Measurements from ENCODE around the gene LSAMP. TPM values are rescaled to one million over a fixed set of nuclear protein-coding genes. Genes with fewer than 3 reads are reported as not detected.

The LSAMP gene
- total RNA-seq, 1 donor from 2014 or later, result 24.6 TPM

DNA sequence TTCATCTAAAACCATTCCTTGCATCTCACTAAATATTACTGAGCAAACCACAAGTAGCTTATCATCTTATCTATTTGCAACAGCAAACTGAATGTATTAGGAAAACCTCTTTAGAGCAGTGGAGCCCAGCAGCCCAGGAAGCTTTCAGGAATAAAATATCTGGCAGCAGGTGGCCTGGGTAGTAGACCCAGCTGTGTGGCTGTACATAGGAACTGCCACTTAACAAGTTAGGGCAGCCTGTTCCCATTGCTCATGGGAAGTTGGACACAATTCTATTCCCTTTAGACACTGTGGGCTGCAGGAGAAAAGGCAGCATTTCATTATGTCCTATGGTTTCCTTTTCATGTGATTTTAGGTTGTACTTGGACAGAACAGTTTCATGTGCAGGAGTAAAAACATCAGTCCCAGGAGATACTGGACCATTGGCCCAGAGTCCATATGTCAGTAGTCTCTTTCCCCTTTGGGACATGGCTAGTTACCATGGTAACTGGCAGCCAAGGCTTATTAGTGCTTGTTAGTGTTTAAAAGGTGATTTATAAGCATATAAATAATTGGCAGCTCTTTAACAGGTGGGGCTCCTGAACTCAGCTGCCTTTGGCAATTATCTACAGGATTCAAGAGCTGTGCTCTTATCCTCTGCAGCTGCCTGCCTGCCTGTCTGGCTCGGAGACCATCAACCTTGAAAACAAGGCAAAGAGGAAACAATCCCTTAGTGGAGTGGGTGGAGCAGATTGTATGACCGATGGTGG, 28.9 kb upstream of the LSAMP start:
- no peaks in the 10 kb centered on the region for H3K36me3 ChIP-seq
- H3K9me3 ChIP-seq, result no peaks in the 10 kb centered on the region
- H3K27ac ChIP-seq, result no peak overlapping the region
- DNase-seq (no peak), ATAC-seq (no peak)
- H3K4me3 ChIP-seq, result no peak overlapping the region
- no peaks in the 10 kb centered on the region for H3K27me3 ChIP-seq
- no peaks in the 10 kb centered on the region for H3K4me1 ChIP-seq
- intact Hi-C loops (cut with DNase I), result no loop called here
- TF ChIP-seq, protein P1, sequence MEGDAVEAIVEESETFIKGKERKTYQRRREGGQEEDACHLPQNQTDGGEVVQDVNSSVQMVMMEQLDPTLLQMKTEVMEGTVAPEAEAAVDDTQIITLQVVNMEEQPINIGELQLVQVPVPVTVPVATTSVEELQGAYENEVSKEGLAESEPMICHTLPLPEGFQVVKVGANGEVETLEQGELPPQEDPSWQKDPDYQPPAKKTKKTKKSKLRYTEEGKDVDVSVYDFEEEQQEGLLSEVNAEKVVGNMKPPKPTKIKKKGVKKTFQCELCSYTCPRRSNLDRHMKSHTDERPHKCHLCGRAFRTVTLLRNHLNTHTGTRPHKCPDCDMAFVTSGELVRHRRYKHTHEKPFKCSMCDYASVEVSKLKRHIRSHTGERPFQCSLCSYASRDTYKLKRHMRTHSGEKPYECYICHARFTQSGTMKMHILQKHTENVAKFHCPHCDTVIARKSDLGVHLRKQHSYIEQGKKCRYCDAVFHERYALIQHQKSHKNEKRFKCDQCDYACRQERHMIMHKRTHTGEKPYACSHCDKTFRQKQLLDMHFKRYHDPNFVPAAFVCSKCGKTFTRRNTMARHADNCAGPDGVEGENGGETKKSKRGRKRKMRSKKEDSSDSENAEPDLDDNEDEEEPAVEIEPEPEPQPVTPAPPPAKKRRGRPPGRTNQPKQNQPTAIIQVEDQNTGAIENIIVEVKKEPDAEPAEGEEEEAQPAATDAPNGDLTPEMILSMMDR (IDR thresholded peaks at IDR 0.05), result no peak

DNA sequence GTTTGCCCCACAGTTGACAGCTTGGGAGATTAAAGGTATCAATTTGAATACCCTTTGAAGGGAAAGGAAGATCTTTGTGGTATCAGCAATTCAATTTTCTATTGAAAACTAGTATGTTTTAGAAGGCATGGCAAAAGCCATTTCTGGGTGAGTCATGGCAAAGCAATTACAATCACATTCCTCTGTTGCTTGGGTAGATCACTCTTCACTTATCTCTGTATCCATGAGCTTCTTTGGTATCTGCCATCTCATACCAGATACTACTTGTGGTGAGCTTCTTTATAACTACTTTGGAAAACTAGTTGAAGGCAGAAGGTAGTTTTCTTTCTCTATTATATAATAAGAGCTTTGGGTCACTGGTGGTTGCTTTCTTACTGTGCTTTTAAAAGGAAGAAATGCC, 28.3 kb upstream of the LSAMP start:
- Histone ChIP-seq H3K27ac (no peak overlapping the region), H3K27me3 (no peaks in the 10 kb centered on the region), H3K4me1 (no peaks in the 10 kb centered on the region), H3K4me3 (no peak overlapping the region), H3K36me3 (no peaks in the 10 kb centered on the region), H3K9me3 (no peaks in the 10 kb centered on the region)
- ATAC-seq (no peak), DNase-seq (no peak)
- intact Hi-C loops (cut with DNase I), result no loop called here
- TF ChIP-seq, protein P1 (IDR thresholded peaks at IDR 0.05), result no peak

DNA sequence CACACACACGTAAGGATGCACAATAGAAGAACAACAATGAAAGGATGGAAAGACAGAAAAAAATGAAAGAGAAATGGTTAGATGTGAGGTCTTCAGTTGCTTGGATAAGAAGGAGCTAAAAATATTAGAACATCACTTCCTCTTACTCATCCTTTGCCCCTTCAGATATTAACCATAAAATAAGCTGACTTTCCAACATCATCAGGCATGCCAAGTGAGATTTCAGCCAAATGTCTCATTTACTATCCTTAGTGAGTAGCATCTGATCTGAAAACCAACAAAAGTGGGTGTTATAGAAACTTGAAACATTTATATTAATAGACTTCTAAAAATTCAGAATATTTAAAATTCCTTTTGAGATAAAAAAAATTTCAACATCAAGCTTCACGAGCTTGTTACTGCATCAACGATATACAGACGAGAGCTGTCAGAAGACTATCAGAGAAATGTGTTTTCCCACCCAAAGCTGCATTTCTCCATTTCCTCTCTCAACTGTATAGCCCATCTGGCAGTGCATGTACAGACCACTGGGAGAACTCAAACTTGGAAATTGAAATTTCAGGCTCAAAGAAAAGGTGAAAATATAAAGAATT, 25.4 kb upstream of the LSAMP start:
- ATAC-seq (no peak), DNase-seq (no peak)
- intact Hi-C loops (cut with DNase I), result no loop called here
- Histone ChIP-seq H3K4me3 (no peak overlapping the region), H3K27me3 (no peaks in the 10 kb centered on the region), H3K9me3 (no peaks in the 10 kb centered on the region), H3K4me1 (no peaks in the 10 kb centered on the region), H3K36me3 (no peaks in the 10 kb centered on the region), H3K27ac (no peak overlapping the region)
- TF ChIP-seq, protein P1 (IDR thresholded peaks at IDR 0.05), result no peak

DNA sequence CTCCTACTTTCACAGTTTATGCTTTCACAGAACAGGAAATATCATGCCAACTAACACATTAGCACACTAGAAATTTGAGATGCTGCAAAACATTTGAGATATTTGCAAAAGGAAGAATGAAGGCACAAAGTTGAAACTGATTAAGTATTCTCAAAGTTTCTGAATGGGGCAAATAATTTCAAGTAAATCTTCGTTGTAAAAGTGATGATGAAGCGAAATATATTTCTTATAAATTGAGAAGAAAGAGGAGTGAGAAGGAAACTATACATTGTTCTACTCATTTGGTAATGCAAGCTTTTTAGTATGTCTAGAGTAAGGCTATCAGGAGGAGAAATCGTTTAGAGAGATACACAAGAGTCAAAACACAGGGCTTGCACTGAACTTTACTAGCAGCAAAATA, 24.3 kb upstream of the LSAMP start:
- Histone ChIP-seq H3K36me3 (no peaks in the 10 kb centered on the region), H3K27ac (no peak overlapping the region), H3K4me1 (no peaks in the 10 kb centered on the region), H3K4me3 (no peak overlapping the region), H3K27me3 (no peaks in the 10 kb centered on the region), H3K9me3 (no peaks in the 10 kb centered on the region)
- DNase-seq (no peak), ATAC-seq (no peak)
- intact Hi-C loops (cut with DNase I), result no loop called here
- TF ChIP-seq, protein P1 (IDR thresholded peaks at IDR 0.05), result no peak

DNA sequence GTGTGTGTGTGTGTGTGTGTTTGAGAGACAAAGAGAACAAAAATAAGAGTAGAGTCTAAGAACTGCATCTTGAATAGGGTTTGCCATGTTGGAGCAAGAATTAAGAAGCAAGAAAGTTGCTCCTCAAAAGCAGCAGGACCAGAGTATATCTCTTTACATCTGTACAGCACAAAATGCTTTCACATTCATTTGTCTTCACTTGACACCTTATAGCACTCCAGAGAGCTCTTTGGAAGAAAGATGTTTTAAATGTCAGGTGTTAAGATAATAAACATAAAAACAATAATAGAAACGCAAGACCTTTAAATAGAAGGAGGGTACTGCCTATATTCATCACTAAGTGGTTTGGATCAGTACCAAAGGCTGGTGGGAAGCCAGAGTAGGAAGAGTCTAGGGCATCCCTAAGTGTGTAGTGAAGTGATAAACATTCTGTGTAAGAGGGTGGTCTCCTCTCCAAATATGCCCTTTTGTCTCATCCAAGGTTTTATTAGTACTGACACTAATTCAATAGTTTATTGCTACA, 19.1 kb upstream of the LSAMP start:
- Histone ChIP-seq H3K27me3 (no peaks in the 10 kb centered on the region), H3K4me1 (no peaks in the 10 kb centered on the region)
- intact Hi-C loops (cut with DNase I), result no loop called here

More for the DNA sequence above, 19.1 kb upstream of the LSAMP start:
- DNase-seq, result no peak
- Histone ChIP-seq H3K9me3 (no peaks in the 10 kb centered on the region), H3K27ac (no peak overlapping the region), H3K4me3 (no peak overlapping the region), H3K36me3 (no peaks in the 10 kb centered on the region)
- no peak for ATAC-seq
- TF ChIP-seq, protein P1 (IDR thresholded peaks at IDR 0.05), result no peak

Data from upper lobe of right lung (tissue), 1 donor.